HepG2 (cell line): ENCODE measurements around the gene MAPK11. TPM values are rescaled to one million over a fixed set of nuclear protein-coding genes. Genes with fewer than 3 reads are reported as not detected.
A peak's percentile ranks its signal among the peaks of the same experiment; 100 is the strongest.

Source experiments
- BRCA1 ChIP-seq: sonication (generic); formaldehyde crosslinking; IDR thresholded peaks from 2 replicates; pipeline ENCODE4 v1.4.0; 2020; ENCODE audit warnings: missing genetic modification reagents
- CEBPB ChIP-seq: IDR thresholded peaks from 2 replicates; pipeline ENCODE4 v1.6.1; 2011; ENCODE audit warnings: low read depth, low read length, improper control_type of control experiment, borderline replicate concordance
- GABPB1 ChIP-seq: IDR thresholded peaks from 2 replicates; pipeline ENCODE4 v1.6.1; 2016; ENCODE audit warnings: mild to moderate bottlenecking, missing genetic modification reagents, moderate library complexity, missing compliant biosample characterization
- HNRNPL ChIP-seq: fragments of 200-400 bp; formaldehyde crosslinking; IDR thresholded peaks from 2 replicates; pipeline ENCODE4 v1.6.1; 2017; ENCODE audit warnings: mild to moderate bottlenecking, low read depth, low read length
- NR2F6 ChIP-seq, 2 experiments: IDR thresholded peaks; 2 replicates each; pipeline ENCODE4 v1.6.1; 2016; ENCODE audit warnings: antibody characterized with exemption in 1 of 2, mild to moderate bottlenecking in 1 of 2
- PHB2 ChIP-seq: fragments of 450-650 bp; IDR thresholded peaks from 2 replicates; pipeline ENCODE4 v1.6.1; 2018; ENCODE audit not compliant: partially characterized antibody
- PRDM10 ChIP-seq: sonication (generic); formaldehyde crosslinking; IDR thresholded peaks from 2 replicates; pipeline ENCODE4 v1.4.0; 2020; ENCODE audit warnings: low read depth, missing genetic modification reagents
- RARA ChIP-seq: IDR thresholded peaks from 2 replicates; pipeline ENCODE4 v1.6.1; 2016; ENCODE audit warnings: missing genetic modification reagents, missing compliant biosample characterization
- SALL1 ChIP-seq: sonication (generic); formaldehyde crosslinking; IDR thresholded peaks from 2 replicates; pipeline ENCODE4 v1.8.0; 2022; ENCODE audit warnings: mild to moderate bottlenecking, missing genetic modification reagents
- SOX6 ChIP-seq, 2 experiments: fragments of 450-650 bp in 1 of 2; sonication (generic) in 1 of 2; formaldehyde crosslinking in 1 of 2; IDR thresholded peaks; 2 replicates each; pipeline versions ENCODE4 v1.4.0 to v1.6.1; 2017 to 2020; ENCODE audit warnings: antibody characterized with exemption in 1 of 2, mild to moderate bottlenecking in 1 of 2, missing genetic modification reagents in 1 of 2
- SRSF4 ChIP-seq: fragments of 200-400 bp; formaldehyde crosslinking; IDR thresholded peaks from one replicate; pipeline ENCODE4 v1.6.1; 2018; ENCODE audit warnings: mild to moderate bottlenecking, low read depth, low read length, moderate library complexity; ENCODE audit not compliant: poor library complexity, severe bottlenecking
- TCF12 ChIP-seq, 2 experiments: fragments of 450-650 bp in 1 of 2; sonication (generic) in 1 of 2; formaldehyde crosslinking in 1 of 2; IDR thresholded peaks; 2 replicates each; pipeline versions ENCODE4 v1.6.1 to v1.8.0; 2017 to 2022; ENCODE audit warnings: antibody characterized with exemption in 1 of 2, mild to moderate bottlenecking in 1 of 2, missing genetic modification reagents in 1 of 2, moderate library complexity in 1 of 2
- XBP1 ChIP-seq: sonication (generic); formaldehyde crosslinking; IDR thresholded peaks from 2 replicates; pipeline ENCODE4 v1.5.0; 2020; ENCODE audit warnings: missing genetic modification reagents
- ZFX ChIP-seq: sonication (generic); formaldehyde crosslinking; IDR thresholded peaks from 2 replicates; pipeline ENCODE4 v1.4.0; 2020; ENCODE audit warnings: mild to moderate bottlenecking, low read depth, missing genetic modification reagents, moderate library complexity
- ZNF263 ChIP-seq: sonication (generic); formaldehyde crosslinking; IDR thresholded peaks from 2 replicates; pipeline ENCODE4 v1.4.0; 2020; ENCODE audit warnings: missing genetic modification reagents
- ZNF441 ChIP-seq: sonication (generic); formaldehyde crosslinking; IDR thresholded peaks from 2 replicates; pipeline ENCODE4 v1.7.0; 2021; ENCODE audit warnings: missing genetic modification reagents, borderline replicate concordance
- ZNF784 ChIP-seq: sonication (generic); formaldehyde crosslinking; IDR thresholded peaks from 2 replicates; pipeline ENCODE4 v1.5.1; 2020; ENCODE audit warnings: missing genetic modification reagents, mild to moderate bottlenecking, borderline replicate concordance
- ZNF788 ChIP-seq: sonication (generic); formaldehyde crosslinking; IDR thresholded peaks from 2 replicates; pipeline ENCODE4 v1.5.0; 2020; ENCODE audit warnings: mild to moderate bottlenecking, missing genetic modification reagents, borderline replicate concordance
- polyA plus RNA-seq, 8 experiments: library from polyadenylated mRNA; depleted of rRNA in 3 of 8; stranded (reverse) in 7 of 8; unstranded in 1 of 8; fragments of >200 nt; fragmentation: Illumina TruSeq in 4 of 8; extraction: Trizol in 4 of 8; gene quantifications; 2 replicates each; pipeline versions ENCODE4 v1.2.1 to v1.2.3, GENCODE V29; 2011 to 2016; ENCODE audit warnings: low read depth in 4 of 8, missing spikeins in 1 of 8, mixed read lengths in 1 of 8; ENCODE audit not compliant: insufficient read depth in 1 of 8
- total RNA-seq, 5 experiments: library from RNA; depleted of rRNA; stranded (reverse); fragments of >200 nt; fragmentation: Illumina TruSeq; extraction: Trizol; gene quantifications; 2 replicates each; pipeline ENCODE4 v1.2.3, GENCODE V29; 2016; ENCODE audit warnings: low read depth in 1 of 5
- TF ChIP-seq, protein P1 (sequence below): sonication (generic); formaldehyde crosslinking; IDR thresholded peaks from 2 replicates; pipeline ENCODE4 v1.5.0; 2020; ENCODE audit warnings: mild to moderate bottlenecking, missing genetic modification reagents, moderate library complexity

Gene MAPK11
- total and polyA plus RNA-seq, 2 of the 13 experiments (the other 11 are each of a cell fraction or from before 2014, with no cell fraction given): 0.15 to 0.17 TPM

DNA sequence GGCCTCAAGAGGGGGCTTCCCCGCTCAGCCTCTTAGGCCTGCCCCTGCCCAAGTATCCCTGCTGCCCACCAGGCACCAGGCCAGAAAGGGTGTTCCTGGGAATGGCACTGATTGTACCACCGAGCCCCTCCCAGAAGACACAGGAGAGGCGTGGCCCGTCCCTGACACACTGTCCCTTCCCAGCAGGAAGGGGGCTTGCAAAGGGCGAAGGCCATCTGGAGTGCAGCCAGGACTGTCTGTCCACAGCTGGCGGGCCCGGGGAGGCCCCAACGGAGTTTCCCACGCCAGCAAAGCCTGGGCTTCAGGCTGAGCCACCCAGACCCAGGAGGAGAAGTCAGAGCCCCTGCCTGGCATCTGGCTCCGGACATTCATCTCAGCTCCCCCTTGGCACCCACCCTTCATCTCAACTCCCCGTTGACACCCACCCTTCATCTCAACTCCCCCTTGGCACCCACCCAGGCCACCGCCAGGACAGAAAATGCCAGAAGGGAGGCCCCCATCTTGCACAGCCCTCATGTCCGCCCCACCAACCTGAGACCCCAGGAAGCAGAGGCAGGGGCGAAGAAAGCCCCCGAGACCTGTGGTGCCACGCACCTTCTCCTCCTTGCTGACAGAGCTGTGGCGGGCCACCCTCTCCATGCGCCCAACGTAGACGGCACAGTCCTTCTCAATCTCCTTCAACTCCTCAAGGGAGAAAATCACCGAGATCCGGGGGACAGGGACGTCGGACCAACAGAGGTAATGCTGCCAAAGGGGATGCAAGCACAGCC is 44.8 kb downstream of the MAPK11 start (continued):
- TF ChIP-seq BRCA1 (CRISPR knock-in tag) (no peak), NR2F6 (IDR thresholded peaks at IDR 0.05) (0 out of 2 replicates have a peak, but pooled peaks have one; percentile 31), NR2F6 (CRISPR knock-in tag; IDR thresholded peaks at IDR 0.05) (peak; percentile 48; the same call in 1 of the 2 replicates), PRDM10 (CRISPR knock-in tag) (no peak), RARA (CRISPR knock-in tag) (peak; percentile 46), SOX6 (IDR thresholded peaks at IDR 0.05) (no peak), SOX6 (CRISPR knock-in tag; IDR thresholded peaks at IDR 0.05) (no peak), PHB2 (no peak), GABPB1 (CRISPR knock-in tag) (peak; percentile 16; the same call in 1 of the 2 replicates), ZNF784 (no peak), HNRNPL (0 out of 2 replicates have a peak, but pooled peaks have one; percentile 66), ZNF788 (CRISPR knock-in tag) (0 out of 2 replicates have a peak, but pooled peaks have one; percentile 23), ZNF263 (CRISPR knock-in tag) (no peak), TCF12 (IDR thresholded peaks at IDR 0.05) (no peak), TCF12 (CRISPR knock-in tag; IDR thresholded peaks at IDR 0.05) (no peak), XBP1 (no peak), CEBPB (no peak), SRSF4 (no peak), SALL1 (CRISPR knock-in tag) (peak; percentile 50), ZFX (no peak), ZNF441 (CRISPR knock-in tag) (no peak)
- TF ChIP-seq, protein P1, sequence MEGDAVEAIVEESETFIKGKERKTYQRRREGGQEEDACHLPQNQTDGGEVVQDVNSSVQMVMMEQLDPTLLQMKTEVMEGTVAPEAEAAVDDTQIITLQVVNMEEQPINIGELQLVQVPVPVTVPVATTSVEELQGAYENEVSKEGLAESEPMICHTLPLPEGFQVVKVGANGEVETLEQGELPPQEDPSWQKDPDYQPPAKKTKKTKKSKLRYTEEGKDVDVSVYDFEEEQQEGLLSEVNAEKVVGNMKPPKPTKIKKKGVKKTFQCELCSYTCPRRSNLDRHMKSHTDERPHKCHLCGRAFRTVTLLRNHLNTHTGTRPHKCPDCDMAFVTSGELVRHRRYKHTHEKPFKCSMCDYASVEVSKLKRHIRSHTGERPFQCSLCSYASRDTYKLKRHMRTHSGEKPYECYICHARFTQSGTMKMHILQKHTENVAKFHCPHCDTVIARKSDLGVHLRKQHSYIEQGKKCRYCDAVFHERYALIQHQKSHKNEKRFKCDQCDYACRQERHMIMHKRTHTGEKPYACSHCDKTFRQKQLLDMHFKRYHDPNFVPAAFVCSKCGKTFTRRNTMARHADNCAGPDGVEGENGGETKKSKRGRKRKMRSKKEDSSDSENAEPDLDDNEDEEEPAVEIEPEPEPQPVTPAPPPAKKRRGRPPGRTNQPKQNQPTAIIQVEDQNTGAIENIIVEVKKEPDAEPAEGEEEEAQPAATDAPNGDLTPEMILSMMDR: peak; percentile 14; the same call in 1 of the 2 replicates
